ENCODE measurements around the gene CPTP. TPM values are rescaled to one million over a fixed set of nuclear protein-coding genes. Genes with fewer than 3 reads are reported as not detected.
A peak's percentile ranks its signal among the peaks of the same experiment; 100 is the strongest.

CPTP gene
- total and polyA plus RNA-seq, 2 of the 13 experiments (the other 11 are each of a cell fraction or from before 2014, with no cell fraction given), result 5.5 to 9.3 TPM

GRCh38 chr1:1347663-1348419, 23.2 kb downstream of the CPTP start (continued):
- TF ChIP-seq PAX8 (CRISPR knock-in tag; IDR thresholded peaks at IDR 0.05; ENCODE audit: borderline replicate concordance), result 0 out of 2 replicates have a peak, but pooled peaks have one; percentile 55
- TF ChIP-seq ZNF546 (CRISPR knock-in tag; conservative IDR thresholded peaks at IDR 0.05), result peak; percentile 78; the same call in 1 of the 2 replicates
- TF ChIP-seq SRSF1 (optimal IDR thresholded peaks at IDR 0.05; ENCODE audit: low read depth, low read length), result no peak
- TF ChIP-seq GABPA (IDR thresholded peaks at IDR 0.05; ENCODE audit: low read depth, low read length), result no peak
- TF ChIP-seq GABPA (CRISPR knock-in tag; IDR thresholded peaks at IDR 0.05; ENCODE audit: low read depth), result no peak
- TF ChIP-seq TFDP1 (CRISPR knock-in tag; IDR thresholded peaks at IDR 0.05; ENCODE audit: borderline replicate concordance), result peak; percentile 58; the same call in 1 of the 2 replicates
- peak; percentile 20; the same call in 1 of the 2 replicates for TF ChIP-seq FOXO1 (CRISPR knock-in tag; IDR thresholded peaks at IDR 0.05)
- peak; percentile 79; the same call in 1 of the 2 replicates for TF ChIP-seq ZMAT3 (CRISPR knock-in tag; conservative IDR thresholded peaks at IDR 0.05)
- TF ChIP-seq CEBPG (CRISPR knock-in tag; IDR thresholded peaks at IDR 0.05), result no peak
- TF ChIP-seq FOSL2 (CRISPR knock-in tag; IDR thresholded peaks at IDR 0.05), result no peak
- TF ChIP-seq ZMYM2 (CRISPR knock-in tag; IDR thresholded peaks at IDR 0.05), result no peak
- TF ChIP-seq GATA4 (IDR thresholded peaks at IDR 0.05; ENCODE audit: borderline replicate concordance, low read depth), result no peak
- TF ChIP-seq, protein P1, sequence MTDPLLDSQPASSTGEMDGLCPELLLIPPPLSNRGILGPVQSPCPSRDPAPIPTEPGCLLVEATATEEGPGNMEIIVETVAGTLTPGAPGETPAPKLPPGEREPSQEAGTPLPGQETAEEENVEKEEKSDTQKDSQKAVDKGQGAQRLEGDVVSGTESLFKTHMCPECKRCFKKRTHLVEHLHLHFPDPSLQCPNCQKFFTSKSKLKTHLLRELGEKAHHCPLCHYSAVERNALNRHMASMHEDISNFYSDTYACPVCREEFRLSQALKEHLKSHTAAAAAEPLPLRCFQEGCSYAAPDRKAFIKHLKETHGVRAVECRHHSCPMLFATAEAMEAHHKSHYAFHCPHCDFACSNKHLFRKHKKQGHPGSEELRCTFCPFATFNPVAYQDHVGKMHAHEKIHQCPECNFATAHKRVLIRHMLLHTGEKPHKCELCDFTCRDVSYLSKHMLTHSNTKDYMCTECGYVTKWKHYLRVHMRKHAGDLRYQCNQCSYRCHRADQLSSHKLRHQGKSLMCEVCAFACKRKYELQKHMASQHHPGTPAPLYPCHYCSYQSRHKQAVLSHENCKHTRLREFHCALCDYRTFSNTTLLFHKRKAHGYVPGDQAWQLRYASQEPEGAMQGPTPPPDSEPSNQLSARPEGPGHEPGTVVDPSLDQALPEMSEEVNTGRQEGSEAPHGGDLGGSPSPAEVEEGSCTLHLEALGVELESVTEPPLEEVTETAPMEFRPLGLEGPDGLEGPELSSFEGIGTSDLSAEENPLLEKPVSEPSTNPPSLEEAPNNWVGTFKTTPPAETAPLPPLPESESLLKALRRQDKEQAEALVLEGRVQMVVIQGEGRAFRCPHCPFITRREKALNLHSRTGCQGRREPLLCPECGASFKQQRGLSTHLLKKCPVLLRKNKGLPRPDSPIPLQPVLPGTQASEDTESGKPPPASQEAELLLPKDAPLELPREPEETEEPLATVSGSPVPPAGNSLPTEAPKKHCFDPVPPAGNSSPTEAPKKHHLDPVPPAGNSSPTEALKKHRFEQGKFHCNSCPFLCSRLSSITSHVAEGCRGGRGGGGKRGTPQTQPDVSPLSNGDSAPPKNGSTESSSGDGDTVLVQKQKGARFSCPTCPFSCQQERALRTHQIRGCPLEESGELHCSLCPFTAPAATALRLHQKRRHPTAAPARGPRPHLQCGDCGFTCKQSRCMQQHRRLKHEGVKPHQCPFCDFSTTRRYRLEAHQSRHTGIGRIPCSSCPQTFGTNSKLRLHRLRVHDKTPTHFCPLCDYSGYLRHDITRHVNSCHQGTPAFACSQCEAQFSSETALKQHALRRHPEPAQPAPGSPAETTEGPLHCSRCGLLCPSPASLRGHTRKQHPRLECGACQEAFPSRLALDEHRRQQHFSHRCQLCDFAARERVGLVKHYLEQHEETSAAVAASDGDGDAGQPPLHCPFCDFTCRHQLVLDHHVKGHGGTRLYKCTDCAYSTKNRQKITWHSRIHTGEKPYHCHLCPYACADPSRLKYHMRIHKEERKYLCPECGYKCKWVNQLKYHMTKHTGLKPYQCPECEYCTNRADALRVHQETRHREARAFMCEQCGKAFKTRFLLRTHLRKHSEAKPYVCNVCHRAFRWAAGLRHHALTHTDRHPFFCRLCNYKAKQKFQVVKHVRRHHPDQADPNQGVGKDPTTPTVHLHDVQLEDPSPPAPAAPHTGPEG (CRISPR knock-in tag; IDR thresholded peaks at IDR 0.05), result peak; percentile 20; the same call in 1 of the 2 replicates
- TF ChIP-seq, protein P2, sequence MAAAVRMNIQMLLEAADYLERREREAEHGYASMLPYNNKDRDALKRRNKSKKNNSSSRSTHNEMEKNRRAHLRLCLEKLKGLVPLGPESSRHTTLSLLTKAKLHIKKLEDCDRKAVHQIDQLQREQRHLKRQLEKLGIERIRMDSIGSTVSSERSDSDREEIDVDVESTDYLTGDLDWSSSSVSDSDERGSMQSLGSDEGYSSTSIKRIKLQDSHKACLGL (CRISPR knock-in tag; IDR thresholded peaks at IDR 0.05), result no peak
- TF ChIP-seq TBP (CRISPR knock-in tag; IDR thresholded peaks at IDR 0.05), result no peak
- TF ChIP-seq SIX1 (CRISPR knock-in tag; IDR thresholded peaks at IDR 0.05; ENCODE audit: borderline replicate concordance), result no peak
- no peak for TF ChIP-seq DNMT3B (CRISPR knock-in tag; conservative IDR thresholded peaks at IDR 0.05)
- TF ChIP-seq ZNF44 (CRISPR knock-in tag; IDR thresholded peaks at IDR 0.05), result no peak
- TF ChIP-seq GTF2F1 (IDR thresholded peaks at IDR 0.05; ENCODE audit: low read length), result no peak
- TF ChIP-seq, protein P3, sequence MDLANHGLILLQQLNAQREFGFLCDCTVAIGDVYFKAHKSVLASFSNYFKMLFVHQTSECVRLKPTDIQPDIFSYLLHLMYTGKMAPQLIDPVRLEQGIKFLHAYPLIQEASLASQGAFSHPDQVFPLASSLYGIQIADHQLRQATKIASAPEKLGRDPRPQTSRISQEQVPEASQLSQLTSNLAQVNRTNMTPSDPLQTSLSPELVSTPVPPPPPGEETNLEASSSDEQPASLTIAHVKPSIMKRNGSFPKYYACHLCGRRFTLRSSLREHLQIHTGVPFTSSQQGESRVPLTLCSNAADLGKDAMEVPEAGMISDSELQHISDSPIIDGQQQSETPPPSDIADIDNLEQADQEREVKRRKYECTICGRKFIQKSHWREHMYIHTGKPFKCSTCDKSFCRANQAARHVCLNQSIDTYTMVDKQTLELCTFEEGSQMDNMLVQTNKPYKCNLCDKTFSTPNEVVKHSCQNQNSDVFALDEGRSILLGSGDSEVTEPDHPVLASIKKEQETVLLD (CRISPR knock-in tag; IDR thresholded peaks at IDR 0.05; ENCODE audit: low read depth), result no peak
- no peak for TF ChIP-seq TIGD3 (CRISPR knock-in tag; IDR thresholded peaks at IDR 0.05; ENCODE audit: borderline replicate concordance)
